H1 (cell line): ENCODE results near the gene ARHGAP18. TPM values are rescaled to one million over a fixed set of nuclear protein-coding genes. Genes with fewer than 3 reads are reported as not detected.

Experiments
- CTCF ChIA-PET: fragments of 300-600 bp; sonication (Branson Sonifier 250); formaldehyde crosslinking; loops from one replicate; lab custom pipeline; 2021; ENCODE audit not compliant: partially characterized antibody; lab: Charles Lee
- POLR2A ChIA-PET: fragments of 300-600 bp; sonication (Branson Sonifier 250); formaldehyde crosslinking; loops from one replicate; lab custom pipeline; 2021; ENCODE audit warnings: inconsistent platforms; ENCODE audit not compliant: partially characterized antibody; lab: Charles Lee
- DNase-seq, 2 experiments: peaks; one replicate each; pipeline versions ENCODE4 v3.0.0 to v3.0.0-alpha.2; 2010 to 2022; ENCODE audit warnings: low spot score in 2 of 2, low read depth in 1 of 2, mixed read lengths in 1 of 2
- FAIRE-seq: peaks from 2 replicates; lab custom pipeline; 2011; peaks lifted over from hg19 to GRCh38; lab: Jason Lieb, UNC
- H2AFZ ChIP-seq: 2 replicates; pipeline ENCODE4 v1.8.1; 2012; ENCODE audit warnings: low read length, inconsistent platforms
- H2AK5ac ChIP-seq: 2 replicates; pipeline ENCODE4 v1.6.1; 2013; ENCODE audit warnings: low read depth, low read length
- H2BK120ac ChIP-seq: replicated peaks from 2 replicates; pipeline ENCODE3; 2013; ENCODE audit warnings: low read depth, low read length, inconsistent platforms
- H2BK12ac ChIP-seq: 2 replicates; pipeline ENCODE4 v1.6.1; 2013; ENCODE audit warnings: low read depth, low read length
- H2BK15ac ChIP-seq: 2 replicates; pipeline ENCODE4 v1.6.1; 2013; ENCODE audit warnings: low read length
- H2BK20ac ChIP-seq: 2 replicates; pipeline ENCODE4 v1.6.1; 2013; ENCODE audit warnings: low read length
- H2BK5ac ChIP-seq: 2 replicates; pipeline ENCODE4 v1.6.1; 2013; ENCODE audit warnings: low read depth, low read length
- H3K14ac ChIP-seq: 2 replicates; pipeline ENCODE4 v1.6.1; 2013; ENCODE audit warnings: inconsistent platforms; ENCODE audit not compliant: insufficient read length
- H3K18ac ChIP-seq: 2 replicates; pipeline ENCODE4 v1.6.1; 2013; ENCODE audit warnings: low read length; ENCODE audit errors: extremely low read depth
- H3K23ac ChIP-seq: 2 replicates; pipeline ENCODE4 v1.6.1; 2013; ENCODE audit warnings: inconsistent platforms; ENCODE audit not compliant: insufficient read length
- H3K23me2 ChIP-seq: 2 replicates; pipeline ENCODE4 v1.6.1; 2013; ENCODE audit warnings: low read depth, low read length
- H3K27ac ChIP-seq: 2 replicates; pipeline ENCODE4 v1.6.1; 2011; ENCODE audit warnings: low read depth, low read length, inconsistent platforms
- H3K27me3 ChIP-seq, 4 experiments: replicated peaks in 1 of 4; 1 replicate in 1 of 4; 2 replicates in 3 of 4; pipeline versions ENCODE4 v1.6.1 to v1.8.1; 2011 to 2013; ENCODE audit warnings: low read length in 3 of 4, mild to moderate bottlenecking in 3 of 4, inconsistent platforms in 2 of 4, mixed read lengths in 2 of 4, moderate library complexity in 1 of 4; ENCODE audit not compliant: control insufficient read depth in 3 of 4, insufficient read depth in 3 of 4; ENCODE audit errors: extremely low read depth in 1 of 4
- H3K36me3 ChIP-seq, 4 experiments: 2 replicates each; pipeline versions ENCODE4 v1.6.1 to v1.8.1; 2011 to 2013; ENCODE audit warnings: mild to moderate bottlenecking in 4 of 4, low read length in 3 of 4, moderate library complexity in 2 of 4, control low read depth in 1 of 4, inconsistent platforms in 1 of 4; ENCODE audit not compliant: insufficient read depth in 4 of 4, control insufficient read depth in 2 of 4
- H3K4ac ChIP-seq: replicated peaks from 2 replicates; pipeline ENCODE3; 2013; ENCODE audit warnings: low read length, low read depth, mixed read lengths, inconsistent platforms; ENCODE audit not compliant: insufficient read length
- H3K4me1 ChIP-seq, 4 experiments: replicated peaks in 1 of 4; 1 replicate in 1 of 4; 2 replicates in 3 of 4; pipeline versions ENCODE4 v1.6.1 to v1.8.1; 2011 to 2013; ENCODE audit warnings: low read length in 3 of 4, inconsistent platforms in 2 of 4, mixed read lengths in 1 of 4; ENCODE audit not compliant: insufficient read depth in 4 of 4, control insufficient read depth in 3 of 4
- H3K4me2 ChIP-seq, 2 experiments: 2 replicates each; pipeline versions ENCODE4 v1.6.1 to v1.8.1; 2011 to 2013; ENCODE audit warnings: low read depth in 2 of 2, low read length in 2 of 2, control low read depth in 1 of 2, inconsistent platforms in 1 of 2, mild to moderate bottlenecking in 1 of 2; ENCODE audit not compliant: insufficient read depth in 1 of 2
- H3K4me3 ChIP-seq, 4 experiments: fragments of 200-600, 300-600 bp in 1 of 4; sonication (generic), shearing (Covaris generic), sonication (Bioruptor Twin) in 1 of 4; 2 replicates each; pipeline versions ENCODE4 v1.5.1 to v1.8.1; 2011 to 2016; ENCODE audit warnings: low read length in 4 of 4, low read depth in 3 of 4, control low read depth in 2 of 4, inconsistent platforms in 2 of 4, mild to moderate bottlenecking in 2 of 4, mixed read lengths in 1 of 4, moderate library complexity in 1 of 4; ENCODE audit not compliant: insufficient read depth in 2 of 4; ENCODE audit errors: extremely low read depth in 1 of 4
- H3K56ac ChIP-seq: replicated peaks from 2 replicates; pipeline ENCODE3; 2013; ENCODE audit warnings: low read depth, mild to moderate bottlenecking, mixed read lengths, low read length, inconsistent platforms; ENCODE audit not compliant: insufficient read length
- H3K79me1 ChIP-seq: 2 replicates; pipeline ENCODE4 v1.6.1; 2013; ENCODE audit warnings: low read depth, low read length, control low read depth
- H3K79me2 ChIP-seq, 2 experiments: 2 replicates each; pipeline versions ENCODE4 v1.6.1 to v1.8.1; 2012 to 2013; ENCODE audit warnings: low read length in 2 of 2, mild to moderate bottlenecking in 2 of 2, inconsistent platforms in 1 of 2; ENCODE audit not compliant: insufficient read depth in 2 of 2, control insufficient read depth in 1 of 2
- H3K9ac ChIP-seq, 4 experiments: replicated peaks in 1 of 4; 1 replicate in 1 of 4; 2 replicates in 3 of 4; pipeline versions ENCODE4 v1.6.1 to v1.8.1; 2011 to 2013; ENCODE audit warnings: low read depth in 3 of 4, low read length in 3 of 4, control low read depth in 2 of 4, mild to moderate bottlenecking in 2 of 4, moderate library complexity in 2 of 4, inconsistent platforms in 1 of 4; ENCODE audit errors: extremely low read depth in 1 of 4
- H3K9me3 ChIP-seq, 2 experiments: 2 replicates each; pipeline versions ENCODE4 v1.6.1 to v1.8.1; 2012 to 2013; ENCODE audit warnings: mild to moderate bottlenecking in 2 of 2, moderate library complexity in 2 of 2, control low read depth in 1 of 2, inconsistent platforms in 1 of 2, low read depth in 1 of 2, low read length in 1 of 2, mixed read lengths in 1 of 2; ENCODE audit not compliant: insufficient read depth in 2 of 2
- H4K20me1 ChIP-seq, 2 experiments: replicated peaks in 1 of 2; 2 replicates each; pipeline versions ENCODE3 to v1.8.1; 2011 to 2013; ENCODE audit warnings: inconsistent platforms in 2 of 2, low read length in 2 of 2, mild to moderate bottlenecking in 1 of 2; ENCODE audit not compliant: insufficient read depth in 2 of 2, control insufficient read depth in 1 of 2
- H4K5ac ChIP-seq: 2 replicates; pipeline ENCODE4 v1.6.1; 2013; ENCODE audit warnings: low read length, low read depth, mixed read lengths, inconsistent platforms; ENCODE audit not compliant: insufficient read length
- H4K8ac ChIP-seq: 2 replicates; pipeline ENCODE4 v1.8.0; 2013; ENCODE audit warnings: mild to moderate bottlenecking, moderate library complexity, low read length, inconsistent platforms; ENCODE audit not compliant: insufficient read depth; ENCODE audit errors: extremely low read depth
- H4K91ac ChIP-seq: replicated peaks from 2 replicates; pipeline ENCODE3; 2013; ENCODE audit warnings: low read length, mixed read lengths, inconsistent platforms; ENCODE audit not compliant: insufficient read length
- BACH1 ChIP-seq: IDR thresholded peaks from 2 replicates; pipeline ENCODE4 v1.6.1; 2012; ENCODE audit warnings: low read length, improper control_type of control experiment
- CEBPB ChIP-seq: IDR thresholded peaks from 2 replicates; pipeline ENCODE4 v1.6.1; 2012; ENCODE audit warnings: low read depth, low read length
- FOSL1 ChIP-seq: IDR thresholded peaks from 2 replicates; pipeline ENCODE4 v1.6.1; 2011; ENCODE audit warnings: mild to moderate bottlenecking, low read depth, low read length, moderate library complexity; ENCODE audit not compliant: insufficient read depth
- GABPA ChIP-seq: IDR thresholded peaks from 2 replicates; pipeline ENCODE4 v1.6.1; 2011; ENCODE audit warnings: mild to moderate bottlenecking, low read length, moderate library complexity, borderline replicate concordance; ENCODE audit not compliant: insufficient read depth
- GTF2F1 ChIP-seq: IDR thresholded peaks from 2 replicates; pipeline ENCODE4 v1.6.1; 2012; ENCODE audit warnings: low read depth, low read length, improper control_type of control experiment, borderline replicate concordance
- JUND ChIP-seq: IDR thresholded peaks from 2 replicates; pipeline ENCODE4 v1.6.1; 2011; ENCODE audit warnings: mild to moderate bottlenecking, improper control_type of control experiment, low read length
- PHF8 ChIP-seq: fragments of 200-600 bp; sonication (generic); conservative IDR thresholded peaks from 2 replicates; pipeline ENCODE4 v1.7.1; 2012; ENCODE audit warnings: low read depth, mild to moderate bottlenecking, inconsistent platforms, low read length, moderate library complexity
- RAD21 ChIP-seq, 2 experiments: IDR thresholded peaks in 1 of 2; conservative IDR thresholded peaks in 1 of 2; 2 replicates each; pipeline ENCODE4 v1.6.1; 2011; ENCODE audit warnings: low read depth in 2 of 2, low read length in 2 of 2, improper control_type of control experiment in 1 of 2, inconsistent platforms in 1 of 2, mild to moderate bottlenecking in 1 of 2, moderate library complexity in 1 of 2
- SP2 ChIP-seq: IDR thresholded peaks from 2 replicates; pipeline ENCODE4 v1.6.1; 2012; ENCODE audit warnings: mild to moderate bottlenecking, low read length, inconsistent platforms
- SUZ12 ChIP-seq: fragments of 200-600 bp; sonication (generic); IDR thresholded peaks from 2 replicates; pipeline ENCODE4 v1.6.1; 2012; ENCODE audit warnings: mild to moderate bottlenecking, inconsistent platforms, low read length, moderate library complexity, mixed read lengths
- TAF7 ChIP-seq: optimal IDR thresholded peaks from 2 replicates; pipeline ENCODE3; 2011; ENCODE audit warnings: low read depth, mild to moderate bottlenecking, inconsistent platforms, low read length, moderate library complexity, borderline replicate concordance
- TBP ChIP-seq: IDR thresholded peaks from 2 replicates; pipeline ENCODE4 v1.6.1; 2011; ENCODE audit warnings: low read depth, low read length, improper control_type of control experiment
- USF2 ChIP-seq: IDR thresholded peaks from 2 replicates; pipeline ENCODE4 v1.6.1; 2011; ENCODE audit warnings: low read length, improper control_type of control experiment
- ZNF274 ChIP-seq: IDR thresholded peaks from 2 replicates; pipeline ENCODE4 v1.7.0; 2012; ENCODE audit warnings: low read length, borderline replicate concordance; ENCODE audit errors: extremely low read depth
- WGBS, 2 experiments: shearing (Covaris generic) in 1 of 2; methylation state at CpG; one replicate each; pipeline versions ENCODE4 v1.1.6 to v1.1.7; 2013 to 2015; ENCODE audit warnings: low lambda C conversion rate in 2 of 2, mixed read lengths in 2 of 2, inconsistent platforms in 1 of 2, low coverage in 1 of 2, missing lambda C conversion rate in 1 of 2; ENCODE audit not compliant: insufficient replicate concordance in 2 of 2, insufficient coverage in 1 of 2, insufficient read length in 1 of 2; ENCODE audit errors: extremely low coverage in 1 of 2, missing lambda C conversion rate in 1 of 2; 5-methylcytosine and 5-hydroxymethylcytosine counted together
- polyA plus RNA-seq, 7 experiments: library from polyadenylated mRNA; depleted of rRNA in 3 of 7; stranded (reverse) in 5 of 7; unstranded in 2 of 7; fragments of >200 nt in 5 of 7; fragments of 200-250 nt in 2 of 7; gene quantifications; 1 replicate in 5 of 7; 2 replicates in 1 of 7; 4 replicates in 1 of 7; pipeline versions ENCODE4 v1.2.1 to v1.2.3, GENCODE V29; 2011 to 2013; ENCODE audit warnings: missing spikeins in 2 of 7, mixed read lengths in 2 of 7
- total RNA-seq: library from RNA; stranded (reverse); fragmentation: NEBNext Ultra II Directional; extraction: Animal tissue kit (Norgen Biotek cat#: 25700); gene quantifications from 2 replicates; pipeline ENCODE4 v1.2.1, GENCODE V29; 2021

Gene ARHGAP18
- total and polyA plus RNA-seq, 2 of the 8 experiments (the other 6 are each of a cell fraction or from before 2014, with no cell fraction given) = 0.83 to 4.5 TPM

GRCh38 chr6:129633529-129633928, 76.4 kb downstream of the ARHGAP18 start:
- Histone ChIP-seq H2AFZ (no peak overlapping the region), H3K9ac (no peak overlapping the region), H3K23ac (no peak overlapping the region), H3K9me3 (no peaks in the 10 kb centered on the region), H2BK120ac (no peak overlapping the region), H3K27ac (no peak overlapping the region), H4K8ac (no peak overlapping the region), H3K14ac (no peak overlapping the region), H4K20me1 (no peaks in the 10 kb centered on the region), H2BK5ac (no peak overlapping the region), H2BK20ac (no peak overlapping the region), H4K5ac (no peak overlapping the region), H3K4me1 (no peaks in the 10 kb centered on the region), H3K23me2 (no peaks in the 10 kb centered on the region), H3K18ac (no peak overlapping the region), H3K4me2 (no peak overlapping the region), H3K27me3 (no peaks in the 10 kb centered on the region), H3K56ac (no peak overlapping the region), H2BK15ac (no peak overlapping the region), H3K79me1 (no peaks in the 10 kb centered on the region), H3K79me2 (no peaks in the 10 kb centered on the region), H2AK5ac (no peak overlapping the region), H2BK12ac (no peak overlapping the region), H3K36me3 (no peaks in the 10 kb centered on the region), H3K4ac (no peak overlapping the region), H4K91ac (no peak overlapping the region), H3K4me3 (no peak overlapping the region)
- WGBS, 2 experiments = 90% methylated on average over 3 of the region's 3 CpGs; no CpG with 5 or more reads in 1 of the 2 experiments
- FAIRE-seq (no peak), DNase-seq (no peak)
- CTCF ChIA-PET = interaction anchor here (0.5 kb wide), 1 partner anchor 19 kb away, joined by 3 read pairs; no protein-coding TSS in a partner anchor
- POLR2A ChIA-PET = no interaction called here
- TF ChIP-seq PHF8 = no peak
- TF ChIP-seq JUND = no peak
- no peak for TF ChIP-seq TAF7
- no peak for TF ChIP-seq USF2
- no peak for TF ChIP-seq RAD21 (IDR thresholded peaks at IDR 0.05 in 1 of 2, conservative IDR thresholded peaks at IDR 0.05 in 1 of 2; ENCODE audit: low read depth in 2 of 2, low read length in 2 of 2)
- TF ChIP-seq TBP = no peak
- no peak for TF ChIP-seq GTF2F1
- TF ChIP-seq ZNF274 = no peak
- no peak for TF ChIP-seq SP2
- no peak for TF ChIP-seq BACH1
- no peak for TF ChIP-seq GABPA
- no peak for TF ChIP-seq FOSL1
- TF ChIP-seq CEBPB = no peak
- no peak for TF ChIP-seq SUZ12
